Measurements from ENCODE around the gene TNFRSF1B. TPM values are rescaled to one million over a fixed set of nuclear protein-coding genes. Genes with fewer than 3 reads are reported as not detected.

TNFRSF1B gene
- total RNA-seq, 6 donors from 2014 or later = 28.3 to 113 (median 58.5) TPM

DNA sequence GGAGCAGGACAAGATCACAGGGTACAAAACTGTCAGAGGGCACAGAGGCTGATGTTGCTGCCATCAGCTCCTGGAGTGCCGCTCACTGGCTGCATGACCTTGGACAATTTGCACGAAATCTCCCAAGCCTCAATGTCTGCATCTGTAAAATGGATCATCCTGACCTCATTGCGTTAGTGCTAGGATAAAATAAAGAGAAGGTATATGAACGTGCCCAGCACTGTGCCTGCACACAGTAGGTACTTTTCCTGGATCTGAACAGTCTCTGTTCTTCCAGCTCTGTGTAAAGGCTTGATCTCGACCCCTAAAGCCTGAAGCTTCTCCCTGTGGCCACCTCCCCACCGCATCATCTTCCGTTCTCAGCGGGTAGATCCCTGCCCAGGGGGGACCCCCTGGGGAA, 12.9 kb downstream of the TNFRSF1B start:
- ATAC-seq (ENCODE audit: low FRiP score in 2 of 2) (no peak), DNase-seq (no peak)
- TF ChIP-seq EP300 (IDR thresholded peaks at IDR 0.05) (no peak), POLR2A (IDR thresholded peaks at IDR 0.05) (no peak), POLR2AphosphoS5 (IDR thresholded peaks at IDR 0.05) (no peak)
- TF ChIP-seq, protein P1, sequence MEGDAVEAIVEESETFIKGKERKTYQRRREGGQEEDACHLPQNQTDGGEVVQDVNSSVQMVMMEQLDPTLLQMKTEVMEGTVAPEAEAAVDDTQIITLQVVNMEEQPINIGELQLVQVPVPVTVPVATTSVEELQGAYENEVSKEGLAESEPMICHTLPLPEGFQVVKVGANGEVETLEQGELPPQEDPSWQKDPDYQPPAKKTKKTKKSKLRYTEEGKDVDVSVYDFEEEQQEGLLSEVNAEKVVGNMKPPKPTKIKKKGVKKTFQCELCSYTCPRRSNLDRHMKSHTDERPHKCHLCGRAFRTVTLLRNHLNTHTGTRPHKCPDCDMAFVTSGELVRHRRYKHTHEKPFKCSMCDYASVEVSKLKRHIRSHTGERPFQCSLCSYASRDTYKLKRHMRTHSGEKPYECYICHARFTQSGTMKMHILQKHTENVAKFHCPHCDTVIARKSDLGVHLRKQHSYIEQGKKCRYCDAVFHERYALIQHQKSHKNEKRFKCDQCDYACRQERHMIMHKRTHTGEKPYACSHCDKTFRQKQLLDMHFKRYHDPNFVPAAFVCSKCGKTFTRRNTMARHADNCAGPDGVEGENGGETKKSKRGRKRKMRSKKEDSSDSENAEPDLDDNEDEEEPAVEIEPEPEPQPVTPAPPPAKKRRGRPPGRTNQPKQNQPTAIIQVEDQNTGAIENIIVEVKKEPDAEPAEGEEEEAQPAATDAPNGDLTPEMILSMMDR (IDR thresholded peaks at IDR 0.05) = no peak
- H3K9me3 ChIP-seq = no peaks in the 10 kb centered on the region
- no peaks in the 10 kb centered on the region for H3K36me3 ChIP-seq
- peak overlapping the region; percentile 81 to 97 (median 95) for H3K27ac ChIP-seq
- peaks cover 93 to 99% (median 95%) of the 10 kb centered on the region in 4 donors for H3K4me1 ChIP-seq
- H3K27me3 ChIP-seq = no peaks in the 10 kb centered on the region
- H3K4me3 ChIP-seq = no peak overlapping the region
- WGBS, 2 donors = 85 to 90% methylated on average over 8 of the region's 8 CpGs

DNA sequence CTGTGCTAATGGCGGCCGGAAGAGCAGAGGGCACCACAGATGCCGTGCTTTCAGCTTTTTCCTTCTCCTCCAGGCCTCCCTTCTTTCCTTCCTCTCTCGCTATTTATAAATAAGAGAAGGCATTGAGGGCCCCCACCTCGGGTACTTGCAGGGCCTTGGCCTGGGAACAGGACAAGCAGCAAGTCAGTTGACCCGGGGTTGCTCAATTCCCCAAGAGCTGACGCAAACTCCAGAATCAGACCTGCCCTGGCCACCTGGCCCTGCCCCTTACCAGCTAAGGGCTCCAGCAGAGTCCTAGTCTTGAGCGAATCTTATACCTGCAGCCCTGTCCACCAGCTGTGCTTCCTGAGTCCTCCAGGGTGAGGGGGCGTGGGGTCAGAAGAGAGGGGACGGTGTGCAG, 13.5 kb downstream of the TNFRSF1B start:
- Histone ChIP-seq H3K27me3 (no peaks in the 10 kb centered on the region), H3K4me3 (no peak overlapping the region), H3K27ac (peak overlapping the region; percentile 81 to 97 (median 95)), H3K4me1 (peaks cover 93 to 99% (median 95%) of the 10 kb centered on the region in 4 donors), H3K36me3 (no peaks in the 10 kb centered on the region), H3K9me3 (no peaks in the 10 kb centered on the region)
- ATAC-seq (ENCODE audit: low FRiP score in 2 of 2) (peak; percentile 54 to 84), DNase-seq (peak in 1 of 2 donors; percentile 98)
- TF ChIP-seq, protein P1 (IDR thresholded peaks at IDR 0.05) = no peak
- peak in 2 of 4 donors; percentile 23 to 57 for TF ChIP-seq POLR2A (IDR thresholded peaks at IDR 0.05)
- peak in 1 of 4 donors; percentile 90 for TF ChIP-seq EP300 (IDR thresholded peaks at IDR 0.05)
- TF ChIP-seq POLR2AphosphoS5 (IDR thresholded peaks at IDR 0.05) = peak; percentile 82 to 84
- WGBS, 2 donors = 23 to 51% methylated on average over 5 to 10 of the region's 10 CpGs

DNA sequence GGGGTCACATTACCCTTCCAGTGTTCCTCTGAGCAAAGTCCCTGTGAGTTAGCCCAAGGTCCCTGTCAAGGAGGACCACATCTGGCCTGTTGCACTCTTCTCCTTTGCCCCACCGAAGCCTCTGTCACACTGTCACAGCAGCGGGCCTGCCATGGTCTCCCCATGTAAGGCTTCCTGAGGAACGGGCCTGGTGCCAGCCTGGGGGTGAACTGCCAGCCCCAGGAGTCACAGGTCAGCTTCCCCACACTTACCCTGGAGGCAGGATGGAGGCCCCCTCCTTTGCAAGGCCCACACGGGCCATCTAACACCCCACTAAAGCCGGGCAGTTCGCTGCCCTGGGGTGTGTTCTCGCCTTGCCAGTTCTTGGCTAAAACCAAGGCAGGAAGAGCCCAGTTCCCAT, 14.1 kb downstream of the TNFRSF1B start:
- Histone ChIP-seq H3K36me3 (no peaks in the 10 kb centered on the region), H3K9me3 (no peaks in the 10 kb centered on the region), H3K27ac (peak overlapping the region; percentile 81 to 97 (median 95)), H3K4me1 (peaks cover 93 to 99% (median 95%) of the 10 kb centered on the region in 4 donors), H3K27me3 (no peaks in the 10 kb centered on the region), H3K4me3 (no peak overlapping the region)
- ATAC-seq (ENCODE audit: low FRiP score in 2 of 2) (no peak), DNase-seq (peak in 1 of 2 donors; percentile 47)
- TF ChIP-seq POLR2AphosphoS5 (IDR thresholded peaks at IDR 0.05) = no peak
- TF ChIP-seq, protein P1 (IDR thresholded peaks at IDR 0.05) = no peak
- WGBS, 2 donors = 65 to 80% methylated on average over 1 to 7 of the region's 7 CpGs

DNA sequence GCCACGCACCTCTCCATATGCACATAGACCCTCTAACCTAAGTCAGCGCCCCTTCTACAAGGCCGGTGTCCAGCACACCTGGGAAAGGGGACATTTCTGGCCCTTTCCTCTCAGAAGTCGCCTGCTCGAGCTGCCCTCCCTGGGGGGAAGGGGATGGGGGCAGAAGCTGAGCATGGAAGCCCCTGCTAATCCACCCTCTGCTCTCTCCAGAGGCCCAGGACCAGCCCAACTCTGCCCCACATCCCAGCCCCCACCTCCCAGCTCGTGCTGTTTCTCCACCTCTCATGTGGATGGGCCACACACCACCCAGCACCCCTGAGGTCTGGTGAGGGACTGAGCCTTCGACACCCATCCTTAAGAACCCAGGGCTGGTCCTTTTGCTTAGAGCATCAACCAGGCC, 14.8 kb downstream of the TNFRSF1B start:
- peak overlapping the region; percentile 81 to 97 (median 95) for H3K27ac ChIP-seq
- no peaks in the 10 kb centered on the region for H3K27me3 ChIP-seq
- DNase-seq (no peak), ATAC-seq (ENCODE audit: low FRiP score in 2 of 2) (no peak)
- TF ChIP-seq POLR2A (IDR thresholded peaks at IDR 0.05) = no peak
- TF ChIP-seq, protein P1 (IDR thresholded peaks at IDR 0.05) = no peak
- no peak for TF ChIP-seq POLR2AphosphoS5 (IDR thresholded peaks at IDR 0.05)
- TF ChIP-seq EP300 (IDR thresholded peaks at IDR 0.05) = no peak
- no peaks in the 10 kb centered on the region for H3K36me3 ChIP-seq
- no peaks in the 10 kb centered on the region for H3K9me3 ChIP-seq
- H3K4me1 ChIP-seq = peaks cover 93 to 100% (median 95%) of the 10 kb centered on the region in 4 donors
- H3K4me3 ChIP-seq = no peak overlapping the region
- WGBS, 2 donors = 92 to 93% methylated on average over 3 to 7 of the region's 7 CpGs

DNA sequence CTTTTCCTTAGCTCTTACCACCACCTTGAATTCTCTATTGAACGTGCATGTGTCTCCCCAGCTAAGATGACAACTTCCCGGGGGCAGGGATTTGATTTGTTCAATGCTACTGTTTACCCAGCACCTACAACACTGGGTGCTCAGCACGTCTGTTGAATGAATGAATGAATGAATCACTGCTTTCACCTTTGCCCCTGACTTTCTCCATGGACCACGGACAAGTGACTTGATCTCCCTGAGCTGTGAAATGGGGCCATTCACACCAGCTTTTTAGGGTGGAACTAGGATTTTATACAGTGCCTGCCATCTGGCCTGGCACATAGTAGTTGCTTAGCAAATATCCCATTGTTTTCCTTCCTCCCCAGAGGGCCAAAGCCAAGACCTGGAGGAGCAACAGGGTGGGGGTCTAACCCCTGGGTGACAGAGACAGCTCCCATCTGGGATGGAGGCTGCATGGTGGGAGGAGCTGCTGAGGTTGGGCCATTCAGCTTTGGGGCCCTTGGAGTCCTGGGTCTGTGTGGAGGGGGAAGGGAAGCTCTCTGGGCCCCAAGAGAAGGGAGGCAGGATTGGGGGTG, 15.7 kb downstream of the TNFRSF1B start:
- TF ChIP-seq, protein P1 (IDR thresholded peaks at IDR 0.05) = no peak
- TF ChIP-seq POLR2AphosphoS5 (IDR thresholded peaks at IDR 0.05) = no peak
- no peak for TF ChIP-seq EP300 (IDR thresholded peaks at IDR 0.05)
- no peak for TF ChIP-seq POLR2A (IDR thresholded peaks at IDR 0.05)
- WGBS, 2 donors = 56 to 66% methylated on average over 3 to 4 of the region's 4 CpGs
- no peaks in the 10 kb centered on the region for H3K27me3 ChIP-seq
- peak overlapping the region; percentile 61 to 97 (median 95) for H3K27ac ChIP-seq
- H3K36me3 ChIP-seq = no peaks in the 10 kb centered on the region
- no peak for ATAC-seq (ENCODE audit: low FRiP score in 2 of 2)
- H3K4me1 ChIP-seq = peaks cover 89 to 100% (median 92%) of the 10 kb centered on the region in 4 donors
- H3K4me3 ChIP-seq = no peak overlapping the region
- no peak for DNase-seq
- no peaks in the 10 kb centered on the region for H3K9me3 ChIP-seq
